HTR-8/SVneo (cell line): Measurements from ENCODE around the gene HSF5.
"Not testable (repeated sequence)": the region's sequence is repeated elsewhere in the genome, so short reads cannot be mapped to it uniquely, and the experiment has no call there.

ENCODE experiments used
- DNase-seq: peaks from one replicate; pipeline ENCODE4 v3.0.0; 2011; ENCODE audit warnings: low spot score, mixed read lengths; ENCODE audit not compliant: insufficient read length
- FAIRE-seq: peaks from 2 replicates; lab custom pipeline; 2011; peaks lifted over from hg19 to GRCh38; lab: Jason Lieb, UNC

The HSF5 gene

DNA sequence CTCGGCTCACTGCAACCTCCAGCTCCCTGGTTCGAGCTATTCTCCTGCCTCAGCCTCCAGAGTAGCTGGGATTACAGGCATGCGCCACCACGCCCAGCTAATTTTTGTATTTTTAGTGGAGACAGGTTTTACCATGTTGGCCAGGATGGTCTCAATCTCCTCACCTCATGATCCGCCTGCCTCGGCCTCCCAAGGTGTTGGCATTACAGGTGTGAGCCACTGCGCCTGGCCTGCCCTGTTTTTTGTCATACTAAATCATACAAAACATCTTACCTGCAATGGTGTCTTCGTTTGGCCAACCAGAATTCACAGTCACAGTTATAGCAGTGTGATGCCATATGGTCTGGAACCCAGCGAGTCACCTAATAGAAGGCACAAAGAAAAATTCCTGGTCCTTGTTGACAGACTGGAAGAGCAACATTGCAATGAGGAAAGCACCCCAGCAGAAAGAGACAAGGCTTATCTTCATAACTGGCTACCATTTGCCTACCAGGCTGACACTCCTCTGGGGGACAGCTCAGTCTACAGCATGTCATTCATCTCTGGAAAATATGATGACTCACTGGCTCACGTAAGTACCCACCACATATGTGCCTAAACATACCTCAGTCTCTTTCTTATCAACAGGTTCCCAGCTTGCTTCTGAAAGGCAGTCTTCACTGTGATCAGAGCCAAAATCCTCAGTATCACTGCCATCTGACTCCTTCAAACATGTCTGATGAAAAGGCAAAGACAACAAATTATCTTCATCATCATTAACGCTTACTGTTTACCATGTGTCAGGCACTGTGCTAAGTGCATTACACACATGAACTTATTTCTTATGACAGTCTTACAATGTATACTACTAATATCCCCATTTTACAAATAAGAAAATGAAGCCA lies 4.3 kb upstream of the HSF5 start:
- FAIRE-seq (peak; percentile 75), DNase-seq (no peak)

DNA sequence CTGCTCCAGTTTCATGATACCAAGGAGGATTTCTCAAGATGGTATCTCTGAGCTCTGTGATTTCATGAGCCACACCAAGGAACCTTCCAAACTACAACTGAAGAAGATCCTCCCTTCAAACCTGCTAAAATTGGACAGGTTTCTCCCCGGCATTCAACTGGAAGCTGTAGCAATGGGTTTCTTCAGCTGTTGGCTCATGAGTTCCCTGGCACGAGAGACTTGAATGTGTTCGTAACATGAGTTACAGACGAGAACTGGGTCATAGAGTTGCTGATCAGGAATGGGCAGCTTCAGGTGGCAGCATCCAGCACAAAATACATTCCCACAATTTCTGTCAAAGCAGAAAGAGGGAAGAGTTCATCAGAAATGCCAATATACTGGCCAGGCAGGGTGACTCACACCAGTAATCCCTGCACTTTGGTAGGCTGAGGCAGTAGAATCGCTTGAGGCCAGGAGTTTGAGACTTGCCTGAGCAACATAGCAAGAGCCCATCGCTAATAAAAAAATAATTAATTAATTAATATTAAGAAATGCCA lies 3.4 kb upstream of the HSF5 start:
- FAIRE-seq (no peak), DNase-seq (no peak)

DNA sequence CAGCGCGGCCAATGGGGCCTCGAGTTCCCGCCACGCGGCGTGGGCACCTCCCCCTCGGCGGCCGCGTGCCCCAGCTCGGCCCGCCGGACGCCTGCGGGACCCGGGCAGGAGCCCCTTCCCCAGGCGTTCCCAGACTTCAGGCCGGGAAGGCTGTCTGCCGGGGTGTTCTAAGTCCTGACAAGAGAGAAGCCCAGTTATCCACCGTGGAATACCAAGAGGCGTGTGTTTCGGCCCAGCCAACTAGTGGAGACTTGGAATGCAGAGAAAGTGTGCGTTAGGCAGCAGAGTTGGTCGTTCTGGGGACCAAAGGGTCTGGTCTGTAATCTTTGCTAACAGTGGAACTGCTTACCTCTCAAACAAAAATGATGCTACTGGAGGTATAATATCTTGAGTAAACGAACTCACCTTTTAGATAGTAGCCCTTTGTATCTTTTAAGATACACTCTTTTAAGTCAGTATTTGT lies 251 bp upstream of the HSF5 start:
- FAIRE-seq (no peak), DNase-seq (no peak)

DNA sequence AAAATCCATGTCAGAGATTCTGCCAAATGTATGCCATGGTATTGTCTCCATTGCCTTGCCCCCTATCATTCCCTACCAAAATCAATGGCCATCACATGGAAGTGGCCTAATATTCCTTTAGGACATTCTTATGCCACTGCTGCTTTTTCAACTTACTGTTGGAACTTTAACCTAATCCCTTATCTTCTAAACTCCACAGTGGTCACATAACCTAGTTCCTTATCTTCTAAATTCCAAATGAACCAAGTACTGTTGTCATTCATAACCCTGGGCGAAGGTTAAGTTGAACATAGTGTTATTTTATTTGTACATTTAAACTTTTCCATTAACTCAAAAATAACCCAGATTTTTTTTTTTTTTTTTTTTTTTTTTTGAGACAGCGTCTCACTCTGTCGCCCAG lies 3.6 kb downstream of the HSF5 start:
- no peak for FAIRE-seq
- DNase-seq: no peak

DNA sequence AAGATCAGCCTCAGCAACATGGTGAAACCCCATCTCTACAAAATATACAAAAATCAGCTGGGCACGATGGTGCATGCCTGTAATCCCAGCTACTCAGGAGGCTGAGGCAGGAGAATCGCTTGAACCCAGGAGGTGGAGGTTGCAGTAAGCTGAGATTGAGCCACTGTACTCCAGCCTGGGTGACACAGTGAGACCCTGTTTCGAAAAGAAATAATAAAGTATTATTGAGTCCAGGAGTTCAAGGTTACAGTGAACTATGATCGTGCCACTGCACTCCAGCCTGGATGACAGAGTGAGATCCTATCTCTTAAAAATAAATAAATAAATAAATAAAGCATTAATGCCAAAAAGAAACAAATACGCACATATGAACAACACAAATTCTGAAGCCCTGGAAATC lies 6.4 kb downstream of the HSF5 start:
- not testable (repeated sequence) for FAIRE-seq, DNase-seq

DNA sequence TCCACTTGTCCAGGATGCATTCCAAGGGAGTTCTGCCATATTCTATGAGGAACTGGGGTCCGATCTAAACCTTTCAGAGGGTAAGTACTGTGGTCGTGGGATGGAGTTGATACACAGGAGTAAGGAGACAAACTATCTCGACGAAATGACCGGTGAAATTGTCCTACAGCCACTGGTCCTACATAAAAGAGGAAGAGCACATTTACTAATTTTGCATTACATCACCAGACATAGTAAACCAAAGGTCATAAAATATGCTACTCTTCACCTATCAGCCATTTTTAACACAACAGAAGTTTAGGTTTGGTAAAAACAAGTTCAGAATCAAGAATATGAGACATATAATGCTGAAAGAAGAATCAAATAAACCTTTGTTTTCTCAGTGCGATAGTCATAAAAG lies 8.1 kb downstream of the HSF5 start:
- FAIRE-seq: no peak

DNA sequence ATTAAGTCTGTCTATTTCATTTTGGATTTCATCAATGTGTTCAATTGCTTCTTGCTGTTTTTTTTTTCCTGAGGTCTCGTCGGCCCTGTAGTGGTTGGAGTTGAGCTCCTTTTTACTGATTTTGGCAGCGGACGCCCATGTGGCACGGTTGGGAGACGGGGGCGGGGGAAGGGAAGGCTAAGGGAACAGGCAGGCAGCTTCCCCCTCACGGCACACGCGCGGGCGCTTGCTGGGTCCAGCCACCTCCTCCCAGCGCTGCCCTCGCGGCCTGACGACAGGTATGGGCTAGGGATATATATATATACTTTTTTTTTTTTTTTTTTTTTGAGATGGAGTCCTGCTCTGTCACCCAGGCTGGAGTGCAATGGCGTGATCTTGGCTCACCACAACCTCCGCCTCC lies 11.4 kb downstream of the HSF5 start:
- DNase-seq (no peak), FAIRE-seq (no peak)

More for the DNA sequence above, 8.1 kb downstream of the HSF5 start:
- no peak for DNase-seq

DNA sequence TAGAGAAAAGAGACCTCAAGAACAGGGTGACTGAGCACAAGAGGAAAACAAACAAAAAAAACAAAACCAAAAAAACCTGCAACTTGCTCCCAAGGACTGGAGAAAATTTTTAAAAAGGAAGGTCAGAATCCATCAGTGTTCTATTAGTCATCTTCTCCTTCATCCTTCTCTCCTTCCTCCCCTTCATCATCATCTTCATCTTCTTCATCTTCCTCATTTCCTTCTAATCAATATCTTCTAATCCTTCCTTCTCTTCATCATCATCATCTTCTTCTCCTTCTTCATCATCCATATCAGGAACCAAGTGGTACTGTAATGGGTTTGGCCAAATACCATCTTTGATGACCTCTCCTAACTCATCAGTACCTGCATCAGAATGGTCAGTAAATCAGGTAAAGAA lies 12.2 kb downstream of the HSF5 start:
- peak; percentile 63 for FAIRE-seq
- no peak for DNase-seq

DNA sequence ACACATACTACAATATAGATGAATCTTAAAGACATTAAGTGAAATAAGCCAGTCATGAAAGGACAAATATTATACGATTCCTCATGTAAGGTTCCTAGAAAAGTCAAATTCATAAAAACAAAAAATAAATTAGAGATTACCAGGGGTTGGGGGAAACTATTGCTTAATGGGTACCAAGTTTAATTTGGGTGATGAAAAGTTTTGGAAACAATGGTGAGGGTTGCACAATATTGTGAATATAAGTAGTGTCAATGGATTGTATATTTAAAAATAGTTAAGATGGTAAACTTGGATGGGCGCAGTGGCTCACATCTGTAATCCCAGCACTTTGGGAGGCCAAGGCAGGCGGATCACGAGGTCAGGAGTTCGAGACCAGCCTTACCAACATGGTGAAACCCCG lies 17.9 kb downstream of the HSF5 start:
- no peak for DNase-seq
- no peak for FAIRE-seq

DNA sequence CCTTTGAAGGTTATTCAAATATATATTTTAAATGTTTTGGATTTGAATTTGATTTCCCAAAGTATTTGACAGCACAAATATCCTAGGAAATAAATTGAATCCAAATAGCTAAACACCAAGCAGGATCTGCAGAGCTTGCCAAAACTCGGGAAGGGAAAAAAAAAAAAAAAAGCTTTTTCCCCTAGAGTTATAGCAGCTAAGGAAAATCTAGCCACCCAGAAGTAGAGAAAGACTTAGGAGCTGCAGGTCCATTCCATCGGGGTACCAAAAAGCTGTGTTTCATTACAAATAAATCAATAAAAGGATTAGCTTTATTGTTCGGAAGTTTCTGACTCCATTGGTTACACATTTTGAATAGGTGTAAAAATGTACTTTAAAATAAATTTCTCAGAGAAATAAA lies 19.3 kb downstream of the HSF5 start:
- FAIRE-seq: no peak
- no peak for DNase-seq

DNA sequence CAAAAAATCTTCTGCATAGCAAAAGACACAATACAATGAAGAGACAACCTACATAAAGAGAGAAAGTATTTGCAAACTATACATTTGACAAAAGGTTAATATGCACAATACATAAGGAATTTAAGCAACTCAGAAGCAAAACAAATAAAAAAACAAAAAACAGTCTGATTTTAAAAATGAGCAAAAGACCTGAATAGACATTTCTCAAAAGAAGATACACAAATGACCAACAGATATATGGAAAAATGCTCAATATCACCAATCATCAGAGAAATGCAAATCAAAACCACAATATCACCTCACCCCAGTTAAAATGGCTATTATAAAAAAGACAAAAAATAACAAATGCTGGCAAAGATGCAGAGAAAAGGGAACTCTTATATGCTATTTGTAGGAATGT lies 32.7 kb downstream of the HSF5 start:
- no peak for FAIRE-seq
- DNase-seq: no peak

DNA sequence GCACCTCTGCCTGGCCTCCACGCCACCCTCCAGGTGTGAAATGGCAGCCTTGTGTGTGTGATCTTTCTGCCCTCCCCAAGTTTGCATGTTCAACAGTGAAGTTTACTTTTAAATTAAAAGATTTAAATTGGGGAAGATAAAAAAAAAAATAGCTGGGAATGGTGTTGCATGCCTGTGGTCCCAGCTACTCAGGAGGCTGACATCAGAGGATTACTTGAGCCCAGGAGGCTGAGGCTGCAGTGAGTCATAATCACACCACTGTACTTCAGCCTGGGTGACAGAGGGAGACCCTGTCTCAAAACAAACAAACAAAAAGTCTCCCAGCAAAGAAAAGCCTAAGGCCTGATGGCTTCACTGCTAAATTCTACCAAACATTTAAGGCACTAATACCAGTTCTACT lies 35.5 kb downstream of the HSF5 start:
- DNase-seq (no peak), FAIRE-seq (no peak)

DNA sequence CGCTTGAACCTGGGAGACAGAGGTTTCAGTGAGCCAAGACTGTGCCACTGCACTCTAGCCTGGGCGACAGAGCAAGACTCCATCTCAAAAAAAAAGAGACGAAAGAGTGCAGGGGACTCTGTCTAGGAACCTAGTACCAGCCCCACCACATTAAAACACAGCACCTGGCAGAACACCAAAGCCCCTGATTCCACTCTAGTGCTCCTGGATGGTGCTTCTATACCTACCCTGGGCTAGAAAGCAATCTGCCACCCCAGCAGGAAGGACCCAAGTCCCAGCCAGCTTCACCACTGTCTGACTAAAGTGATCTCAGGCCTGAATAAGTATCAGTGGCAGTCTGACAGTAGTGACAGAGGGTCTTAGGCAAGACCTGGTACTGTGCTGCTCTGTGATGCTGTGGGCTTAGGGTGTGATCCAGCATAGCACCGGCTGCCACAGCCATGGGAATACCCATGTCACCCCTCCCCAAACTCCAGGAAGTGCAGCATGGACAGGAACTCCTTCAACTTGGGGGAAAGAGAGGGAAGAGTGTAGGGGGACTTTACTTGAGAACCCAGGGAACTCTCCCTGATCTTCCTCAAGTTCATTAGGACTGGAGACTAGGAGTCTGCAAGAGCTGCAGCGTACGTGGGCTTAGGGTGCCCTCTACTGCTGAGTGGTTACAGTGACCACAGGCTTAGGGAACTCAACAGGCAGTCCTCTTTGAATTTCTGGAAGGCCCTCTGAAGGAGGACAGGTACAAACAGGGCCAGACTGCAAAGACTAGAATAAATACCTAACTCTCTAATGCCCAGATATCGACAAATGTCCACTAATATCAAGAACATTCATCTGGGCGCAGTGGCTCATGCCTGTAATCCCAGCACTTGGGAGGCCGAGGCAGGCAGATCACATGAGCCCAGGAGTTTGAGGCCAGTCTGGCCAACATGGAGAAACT lies 40.9 kb downstream of the HSF5 start:
- DNase-seq (peak; percentile 91), FAIRE-seq (peak; percentile 83)

DNA sequence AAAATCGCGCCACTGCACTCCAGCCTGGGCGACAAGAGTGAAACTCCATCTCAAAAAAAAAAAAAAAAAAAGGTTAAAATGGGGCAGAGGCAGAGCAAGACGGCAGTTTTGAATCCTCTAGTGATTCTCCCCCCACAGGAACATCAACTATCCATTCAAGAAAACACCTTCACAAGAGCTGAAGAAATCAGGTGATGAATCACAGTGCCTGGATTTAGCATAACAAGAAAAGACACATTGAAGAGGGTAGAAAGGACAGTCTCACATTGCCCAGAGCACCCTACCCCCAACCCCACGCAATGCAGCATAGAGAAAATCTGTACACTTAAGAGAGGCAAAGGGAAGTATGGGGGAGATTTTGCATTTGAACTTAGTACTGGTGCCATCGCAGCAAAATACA lies 42.1 kb downstream of the HSF5 start:
- DNase-seq (no peak), FAIRE-seq (peak; percentile 48)

DNA sequence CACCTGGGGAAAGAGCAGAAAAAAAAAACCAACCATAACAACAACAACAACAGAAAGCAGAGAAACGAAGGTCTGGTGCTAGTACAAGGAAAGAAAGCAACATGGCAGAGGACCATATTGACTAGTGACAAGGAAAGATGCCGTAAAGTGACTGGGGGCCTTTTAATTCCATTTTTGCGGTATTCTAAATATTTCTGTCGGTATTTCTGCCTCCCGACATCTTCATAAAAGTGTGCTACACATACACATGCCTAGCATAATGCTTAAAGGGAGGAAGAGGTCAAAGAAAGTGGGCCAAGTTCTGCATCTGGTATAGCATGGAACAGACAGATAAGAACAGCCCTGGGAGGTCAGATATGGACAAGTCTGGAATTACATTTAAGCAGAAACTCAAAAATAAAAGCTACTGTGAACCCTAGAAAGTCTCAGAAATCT lies 51.4 kb downstream of the HSF5 start:
- no peak for DNase-seq
- FAIRE-seq: no peak

DNA sequence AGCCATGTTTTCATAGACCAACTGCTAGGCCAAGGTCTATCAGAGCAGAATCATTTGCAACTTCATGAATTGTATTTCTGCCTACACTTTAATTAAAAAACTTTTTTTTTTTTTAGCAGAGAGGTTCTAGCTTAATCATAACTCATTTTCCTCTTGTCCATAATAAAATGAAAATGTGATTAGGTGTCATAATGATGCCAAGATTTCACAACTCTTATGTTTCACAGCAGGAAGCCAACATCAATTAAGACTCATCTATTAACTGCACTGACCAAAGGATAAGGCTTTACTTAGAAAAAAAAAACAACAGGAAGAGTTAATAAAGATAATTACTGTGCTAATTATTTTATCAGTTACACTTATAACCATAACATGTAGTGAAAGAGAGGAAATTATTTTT lies 52.0 kb downstream of the HSF5 start:
- DNase-seq (no peak), FAIRE-seq (peak; percentile 23)

DNA sequence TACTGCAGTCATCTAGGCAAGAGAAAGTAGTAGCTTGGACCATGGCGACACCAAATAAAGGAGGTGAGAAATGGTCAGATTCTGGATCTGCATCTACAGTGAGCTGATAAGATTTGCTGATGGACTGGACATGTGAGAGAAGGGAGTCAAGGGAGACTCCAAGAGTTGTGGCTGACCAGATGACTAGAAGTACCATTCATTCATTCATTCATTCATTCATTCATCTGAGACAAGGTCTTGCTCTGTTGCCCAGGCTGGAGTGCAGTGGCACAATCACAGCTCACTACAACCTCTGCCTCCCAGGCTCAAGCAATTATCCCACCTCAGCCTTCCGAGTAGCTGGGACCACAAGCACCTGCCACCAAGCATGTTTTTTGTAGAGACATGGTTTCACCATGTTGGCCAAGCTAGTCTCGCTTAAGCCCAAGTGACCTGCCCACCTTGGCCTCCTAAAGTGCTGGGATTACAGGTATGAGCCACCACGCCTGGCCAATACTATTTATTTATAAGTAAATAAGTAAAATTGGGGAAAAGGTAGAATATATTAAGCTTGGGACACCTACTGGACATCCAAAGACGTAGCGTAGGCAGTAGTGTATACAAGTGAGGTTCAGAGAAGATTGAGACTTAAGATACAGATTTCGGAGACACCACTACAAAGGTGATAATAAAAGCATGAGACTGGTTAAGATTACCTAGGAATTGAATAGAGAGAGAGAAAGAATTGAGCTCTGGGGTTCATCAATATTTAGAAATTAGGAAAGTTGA lies 55.2 kb downstream of the HSF5 start:
- no peak for DNase-seq
- FAIRE-seq: peak; percentile 67

DNA sequence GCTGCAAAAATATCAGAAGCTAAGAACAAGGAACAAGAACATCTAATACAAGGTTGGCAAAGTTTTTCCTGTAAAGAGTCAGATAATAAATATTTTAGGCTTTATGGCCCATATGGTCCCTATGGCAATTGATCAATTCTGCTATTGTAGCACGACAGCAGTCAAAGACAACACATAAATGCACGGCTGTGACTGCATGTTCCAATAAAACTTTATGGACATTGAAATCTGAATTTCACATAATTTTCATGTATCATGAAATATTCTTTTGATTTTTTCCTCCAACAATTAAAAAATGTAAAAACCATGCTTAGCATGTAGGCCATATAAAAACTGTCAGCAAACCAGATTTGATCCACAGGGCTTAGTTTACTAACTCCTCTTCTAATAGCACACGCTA lies 60.4 kb downstream of the HSF5 start:
- DNase-seq: no peak
- FAIRE-seq: peak; percentile 38

DNA sequence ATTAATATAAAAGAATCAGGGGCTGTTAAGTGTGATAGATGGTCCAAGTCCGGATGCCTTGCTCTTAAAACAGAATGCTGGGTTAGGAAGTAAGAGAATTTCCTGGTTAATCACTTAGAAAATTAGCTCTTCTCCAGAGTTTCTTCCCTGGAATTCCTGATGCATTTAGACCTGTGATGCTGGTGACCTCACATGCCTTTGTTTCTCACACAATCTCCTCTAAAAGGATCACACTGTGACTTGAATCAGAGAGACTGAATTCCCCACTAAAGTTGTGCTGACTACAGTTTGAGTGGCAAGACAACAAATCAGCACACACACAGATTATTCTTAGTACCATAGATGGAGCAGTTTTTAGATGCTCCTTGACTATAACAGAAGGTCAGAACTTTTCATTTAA lies 66.5 kb downstream of the HSF5 start:
- FAIRE-seq: no peak
- DNase-seq: no peak

DNA sequence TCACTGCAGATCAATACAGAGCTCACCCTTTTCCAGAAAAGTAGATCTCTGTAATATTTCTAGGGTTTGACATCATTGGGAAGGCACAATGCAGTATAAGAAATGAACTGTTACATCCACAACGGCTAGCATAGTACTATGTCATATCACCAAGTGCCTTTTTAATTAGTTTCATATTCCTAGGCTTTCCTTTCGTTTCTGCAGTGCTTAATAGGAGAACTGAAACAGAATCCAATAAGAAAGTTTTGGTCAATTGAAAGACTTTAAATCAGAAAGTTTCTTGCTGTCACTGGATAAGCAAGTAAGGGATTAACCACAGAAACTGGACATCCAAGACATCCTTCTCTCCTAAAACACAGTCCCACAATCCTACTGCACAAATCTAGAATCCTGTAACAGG lies 67.4 kb downstream of the HSF5 start:
- no peak for DNase-seq
- FAIRE-seq: no peak
